HepG2 (cell line): ENCODE measurements around the gene KRTAP3-2. TPM values are rescaled to one million over a fixed set of nuclear protein-coding genes. Genes with fewer than 3 reads are reported as not detected.

Experiments used
- AFF4 ChIP-seq: sonication (generic); formaldehyde crosslinking; IDR thresholded peaks from 2 replicates; pipeline ENCODE4 v1.4.0; 2020; ENCODE audit warnings: missing genetic modification reagents
- ATF5 ChIP-seq: sonication (generic); formaldehyde crosslinking; IDR thresholded peaks from 2 replicates; pipeline ENCODE4 v1.4.0; 2020; ENCODE audit warnings: mild to moderate bottlenecking, low read depth, missing genetic modification reagents
- BRCA1 ChIP-seq: sonication (generic); formaldehyde crosslinking; IDR thresholded peaks from 2 replicates; pipeline ENCODE4 v1.4.0; 2020; ENCODE audit warnings: missing genetic modification reagents
- GATAD2A ChIP-seq: IDR thresholded peaks from 2 replicates; pipeline ENCODE4 v1.6.1; 2016
- KLF6 ChIP-seq: IDR thresholded peaks from 2 replicates; pipeline ENCODE4 v1.8.0; 2016; ENCODE audit warnings: missing biosample characterization, missing genetic modification reagents
- MAX ChIP-seq: IDR thresholded peaks from 2 replicates; pipeline ENCODE4 v1.6.1; 2012; ENCODE audit warnings: inconsistent platforms
- NFAT5 ChIP-seq: sonication (generic); formaldehyde crosslinking; IDR thresholded peaks from 2 replicates; pipeline ENCODE4 v1.4.0; 2020; ENCODE audit warnings: missing genetic modification reagents
- NR2F2 ChIP-seq: IDR thresholded peaks from 2 replicates; pipeline ENCODE4 v1.6.1; 2012; ENCODE audit warnings: low read depth, inconsistent platforms, borderline replicate concordance
- SKIL ChIP-seq: sonication (generic); formaldehyde crosslinking; IDR thresholded peaks from 2 replicates; pipeline ENCODE4 v1.8.0; 2022; ENCODE audit warnings: missing genetic modification reagents, mild to moderate bottlenecking, moderate library complexity, borderline replicate concordance
- SNAI1 ChIP-seq: sonication (generic); formaldehyde crosslinking; IDR thresholded peaks from 2 replicates; pipeline ENCODE4 v1.5.0; 2020; ENCODE audit warnings: mild to moderate bottlenecking, missing genetic modification reagents, borderline replicate concordance
- TP53 ChIP-seq: sonication (generic); formaldehyde crosslinking; conservative IDR thresholded peaks from 2 replicates; pipeline ENCODE4 v1.4.0; 2020; ENCODE audit warnings: missing genetic modification reagents
- ZNF256 ChIP-seq: sonication (generic); formaldehyde crosslinking; conservative IDR thresholded peaks from 2 replicates; pipeline ENCODE4 v1.4.0; 2020; ENCODE audit warnings: missing genetic modification reagents
- ZNF598 ChIP-seq: sonication (generic); formaldehyde crosslinking; IDR thresholded peaks from 2 replicates; pipeline ENCODE4 v1.5.1; 2020; ENCODE audit warnings: mild to moderate bottlenecking, missing genetic modification reagents, borderline replicate concordance
- ZNF614 ChIP-seq: IDR thresholded peaks from 2 replicates; pipeline ENCODE4 v1.6.1; 2018; ENCODE audit warnings: missing biosample characterization, missing genetic modification reagents, inconsistent platforms, borderline replicate concordance
- ZNF704 ChIP-seq: sonication (generic); formaldehyde crosslinking; IDR thresholded peaks from 2 replicates; pipeline ENCODE4 v1.8.1; 2023; ENCODE audit warnings: mild to moderate bottlenecking, inconsistent platforms, moderate library complexity, missing genetic modification reagents, borderline replicate concordance
- polyA plus RNA-seq, 8 experiments: library from polyadenylated mRNA; depleted of rRNA in 3 of 8; stranded (reverse) in 7 of 8; unstranded in 1 of 8; fragments of >200 nt; fragmentation: Illumina TruSeq in 4 of 8; extraction: Trizol in 4 of 8; gene quantifications; 2 replicates each; pipeline versions ENCODE4 v1.2.1 to v1.2.3, GENCODE V29; 2011 to 2016; ENCODE audit warnings: low read depth in 4 of 8, missing spikeins in 1 of 8, mixed read lengths in 1 of 8; ENCODE audit not compliant: insufficient read depth in 1 of 8
- total RNA-seq, 5 experiments: library from RNA; depleted of rRNA; stranded (reverse); fragments of >200 nt; fragmentation: Illumina TruSeq; extraction: Trizol; gene quantifications; 2 replicates each; pipeline ENCODE4 v1.2.3, GENCODE V29; 2016; ENCODE audit warnings: low read depth in 1 of 5

Gene KRTAP3-2
- total and polyA plus RNA-seq, 2 of the 13 experiments (the other 11 are each of a cell fraction or from before 2014, with no cell fraction given) = not detected

GRCh38 chr17:40956401-40957254 is 43.1 kb downstream of the KRTAP3-2 start (continued):
- peak; percentile 90 for TF ChIP-seq AFF4 (CRISPR knock-in tag)
- TF ChIP-seq ZNF614 = peak; percentile 99
- TF ChIP-seq ZNF598 (CRISPR knock-in tag) = no peak
- TF ChIP-seq ATF5 (CRISPR knock-in tag) = no peak
- peak; percentile 74; the same call in 1 of the 2 replicates for TF ChIP-seq KLF6 (CRISPR knock-in tag)
- peak; percentile 92 for TF ChIP-seq NR2F2
- no peak for TF ChIP-seq ZNF256 (CRISPR knock-in tag)
- peak; percentile 96 for TF ChIP-seq SKIL (CRISPR knock-in tag)
- TF ChIP-seq TP53 (CRISPR knock-in tag) = peak; percentile 68; the same call in 1 of the 2 replicates
- peak; percentile 100 for TF ChIP-seq GATAD2A (CRISPR knock-in tag)
- TF ChIP-seq MAX = peak; percentile 81
- TF ChIP-seq ZNF704 (CRISPR knock-in tag) = no peak
- TF ChIP-seq SNAI1 (CRISPR knock-in tag) = no peak
- no peak; the same call in 1 of the 2 replicates for TF ChIP-seq BRCA1 (CRISPR knock-in tag)
- no peak for TF ChIP-seq NFAT5
